H1 (cell line): ENCODE results near the gene SPTB. TPM values are rescaled to one million over a fixed set of nuclear protein-coding genes. Genes with fewer than 3 reads are reported as not detected.

ENCODE experiments used
- CTCF ChIA-PET: fragments of 300-600 bp; sonication (Branson Sonifier 250); formaldehyde crosslinking; loops from one replicate; lab custom pipeline; 2021; ENCODE audit not compliant: partially characterized antibody; lab: Charles Lee
- POLR2A ChIA-PET: fragments of 300-600 bp; sonication (Branson Sonifier 250); formaldehyde crosslinking; loops from one replicate; lab custom pipeline; 2021; ENCODE audit warnings: inconsistent platforms; ENCODE audit not compliant: partially characterized antibody; lab: Charles Lee
- DNase-seq, 2 experiments: peaks; one replicate each; pipeline versions ENCODE4 v3.0.0 to v3.0.0-alpha.2; 2010 to 2022; ENCODE audit warnings: low spot score in 2 of 2, low read depth in 1 of 2, mixed read lengths in 1 of 2
- FAIRE-seq: peaks from 2 replicates; lab custom pipeline; 2011; peaks lifted over from hg19 to GRCh38; lab: Jason Lieb, UNC
- H2AFZ ChIP-seq: 2 replicates; pipeline ENCODE4 v1.8.1; 2012; ENCODE audit warnings: low read length, inconsistent platforms
- H2AK5ac ChIP-seq: 2 replicates; pipeline ENCODE4 v1.6.1; 2013; ENCODE audit warnings: low read depth, low read length
- H2BK120ac ChIP-seq: replicated peaks from 2 replicates; pipeline ENCODE3; 2013; ENCODE audit warnings: low read depth, low read length, inconsistent platforms
- H2BK12ac ChIP-seq: 2 replicates; pipeline ENCODE4 v1.6.1; 2013; ENCODE audit warnings: low read depth, low read length
- H2BK15ac ChIP-seq: 2 replicates; pipeline ENCODE4 v1.6.1; 2013; ENCODE audit warnings: low read length
- H2BK20ac ChIP-seq: 2 replicates; pipeline ENCODE4 v1.6.1; 2013; ENCODE audit warnings: low read length
- H2BK5ac ChIP-seq: 2 replicates; pipeline ENCODE4 v1.6.1; 2013; ENCODE audit warnings: low read depth, low read length
- H3K14ac ChIP-seq: 2 replicates; pipeline ENCODE4 v1.6.1; 2013; ENCODE audit warnings: inconsistent platforms; ENCODE audit not compliant: insufficient read length
- H3K18ac ChIP-seq: 2 replicates; pipeline ENCODE4 v1.6.1; 2013; ENCODE audit warnings: low read length; ENCODE audit errors: extremely low read depth
- H3K23ac ChIP-seq: 2 replicates; pipeline ENCODE4 v1.6.1; 2013; ENCODE audit warnings: inconsistent platforms; ENCODE audit not compliant: insufficient read length
- H3K23me2 ChIP-seq: 2 replicates; pipeline ENCODE4 v1.6.1; 2013; ENCODE audit warnings: low read depth, low read length
- H3K27ac ChIP-seq: 2 replicates; pipeline ENCODE4 v1.6.1; 2011; ENCODE audit warnings: low read depth, low read length, inconsistent platforms
- H3K27me3 ChIP-seq, 4 experiments: replicated peaks in 1 of 4; 1 replicate in 1 of 4; 2 replicates in 3 of 4; pipeline versions ENCODE4 v1.6.1 to v1.8.1; 2011 to 2013; ENCODE audit warnings: low read length in 3 of 4, mild to moderate bottlenecking in 3 of 4, inconsistent platforms in 2 of 4, mixed read lengths in 2 of 4, moderate library complexity in 1 of 4; ENCODE audit not compliant: control insufficient read depth in 3 of 4, insufficient read depth in 3 of 4; ENCODE audit errors: extremely low read depth in 1 of 4
- H3K36me3 ChIP-seq, 4 experiments: 2 replicates each; pipeline versions ENCODE4 v1.6.1 to v1.8.1; 2011 to 2013; ENCODE audit warnings: mild to moderate bottlenecking in 4 of 4, low read length in 3 of 4, moderate library complexity in 2 of 4, control low read depth in 1 of 4, inconsistent platforms in 1 of 4; ENCODE audit not compliant: insufficient read depth in 4 of 4, control insufficient read depth in 2 of 4
- H3K4ac ChIP-seq: replicated peaks from 2 replicates; pipeline ENCODE3; 2013; ENCODE audit warnings: low read length, low read depth, mixed read lengths, inconsistent platforms; ENCODE audit not compliant: insufficient read length
- H3K4me1 ChIP-seq, 4 experiments: replicated peaks in 1 of 4; 1 replicate in 1 of 4; 2 replicates in 3 of 4; pipeline versions ENCODE4 v1.6.1 to v1.8.1; 2011 to 2013; ENCODE audit warnings: low read length in 3 of 4, inconsistent platforms in 2 of 4, mixed read lengths in 1 of 4; ENCODE audit not compliant: insufficient read depth in 4 of 4, control insufficient read depth in 3 of 4
- H3K4me2 ChIP-seq, 2 experiments: 2 replicates each; pipeline versions ENCODE4 v1.6.1 to v1.8.1; 2011 to 2013; ENCODE audit warnings: low read depth in 2 of 2, low read length in 2 of 2, control low read depth in 1 of 2, inconsistent platforms in 1 of 2, mild to moderate bottlenecking in 1 of 2; ENCODE audit not compliant: insufficient read depth in 1 of 2
- H3K4me3 ChIP-seq, 4 experiments: fragments of 200-600, 300-600 bp in 1 of 4; sonication (generic), shearing (Covaris generic), sonication (Bioruptor Twin) in 1 of 4; 2 replicates each; pipeline versions ENCODE4 v1.5.1 to v1.8.1; 2011 to 2016; ENCODE audit warnings: low read length in 4 of 4, low read depth in 3 of 4, control low read depth in 2 of 4, inconsistent platforms in 2 of 4, mild to moderate bottlenecking in 2 of 4, mixed read lengths in 1 of 4, moderate library complexity in 1 of 4; ENCODE audit not compliant: insufficient read depth in 2 of 4; ENCODE audit errors: extremely low read depth in 1 of 4
- H3K56ac ChIP-seq: replicated peaks from 2 replicates; pipeline ENCODE3; 2013; ENCODE audit warnings: low read depth, mild to moderate bottlenecking, mixed read lengths, low read length, inconsistent platforms; ENCODE audit not compliant: insufficient read length
- H3K79me1 ChIP-seq: 2 replicates; pipeline ENCODE4 v1.6.1; 2013; ENCODE audit warnings: low read depth, low read length, control low read depth
- H3K79me2 ChIP-seq, 2 experiments: 2 replicates each; pipeline versions ENCODE4 v1.6.1 to v1.8.1; 2012 to 2013; ENCODE audit warnings: low read length in 2 of 2, mild to moderate bottlenecking in 2 of 2, inconsistent platforms in 1 of 2; ENCODE audit not compliant: insufficient read depth in 2 of 2, control insufficient read depth in 1 of 2
- H3K9ac ChIP-seq, 4 experiments: replicated peaks in 1 of 4; 1 replicate in 1 of 4; 2 replicates in 3 of 4; pipeline versions ENCODE4 v1.6.1 to v1.8.1; 2011 to 2013; ENCODE audit warnings: low read depth in 3 of 4, low read length in 3 of 4, control low read depth in 2 of 4, mild to moderate bottlenecking in 2 of 4, moderate library complexity in 2 of 4, inconsistent platforms in 1 of 4; ENCODE audit errors: extremely low read depth in 1 of 4
- H3K9me3 ChIP-seq, 2 experiments: 2 replicates each; pipeline versions ENCODE4 v1.6.1 to v1.8.1; 2012 to 2013; ENCODE audit warnings: mild to moderate bottlenecking in 2 of 2, moderate library complexity in 2 of 2, control low read depth in 1 of 2, inconsistent platforms in 1 of 2, low read depth in 1 of 2, low read length in 1 of 2, mixed read lengths in 1 of 2; ENCODE audit not compliant: insufficient read depth in 2 of 2
- H4K20me1 ChIP-seq, 2 experiments: replicated peaks in 1 of 2; 2 replicates each; pipeline versions ENCODE3 to v1.8.1; 2011 to 2013; ENCODE audit warnings: inconsistent platforms in 2 of 2, low read length in 2 of 2, mild to moderate bottlenecking in 1 of 2; ENCODE audit not compliant: insufficient read depth in 2 of 2, control insufficient read depth in 1 of 2
- H4K5ac ChIP-seq: 2 replicates; pipeline ENCODE4 v1.6.1; 2013; ENCODE audit warnings: low read length, low read depth, mixed read lengths, inconsistent platforms; ENCODE audit not compliant: insufficient read length
- H4K8ac ChIP-seq: 2 replicates; pipeline ENCODE4 v1.8.0; 2013; ENCODE audit warnings: mild to moderate bottlenecking, moderate library complexity, low read length, inconsistent platforms; ENCODE audit not compliant: insufficient read depth; ENCODE audit errors: extremely low read depth
- H4K91ac ChIP-seq: replicated peaks from 2 replicates; pipeline ENCODE3; 2013; ENCODE audit warnings: low read length, mixed read lengths, inconsistent platforms; ENCODE audit not compliant: insufficient read length
- BRCA1 ChIP-seq: IDR thresholded peaks from 2 replicates; pipeline ENCODE4 v1.6.1; 2012; ENCODE audit warnings: low read depth, low read length, improper control_type of control experiment
- CBX5 ChIP-seq: fragments of 300-800, 300-1000 bp; sonication (generic); IDR thresholded peaks from 2 replicates; pipeline ENCODE4 v1.7.1; 2016; ENCODE audit warnings: antibody characterized with exemption, low read length, low read depth
- CREB1 ChIP-seq: IDR thresholded peaks from 2 replicates; pipeline ENCODE4 v1.6.1; 2012; ENCODE audit warnings: inconsistent platforms
- CTBP2 ChIP-seq: IDR thresholded peaks from 2 replicates; pipeline ENCODE4 v1.7.0; 2011; ENCODE audit warnings: borderline replicate concordance, mild to moderate bottlenecking, moderate library complexity, mixed read lengths, low read length; ENCODE audit not compliant: insufficient read depth, insufficient read length
- EP300 ChIP-seq, 2 experiments: IDR thresholded peaks; 1 replicate in 1 of 2; 2 replicates in 1 of 2; pipeline ENCODE4 v1.6.1; 2011 to 2012; ENCODE audit warnings: low read depth in 2 of 2, low read length in 2 of 2, mild to moderate bottlenecking in 2 of 2, borderline replicate concordance in 1 of 2, inconsistent platforms in 1 of 2, moderate library complexity in 1 of 2
- EZH2 ChIP-seq: fragments of 200-600 bp; sonication (generic); IDR thresholded peaks from 2 replicates; pipeline ENCODE4 v1.7.1; 2012; ENCODE audit warnings: low read depth, mild to moderate bottlenecking, moderate library complexity, low read length, inconsistent platforms; ENCODE audit not compliant: severe bottlenecking
- GABPA ChIP-seq: IDR thresholded peaks from 2 replicates; pipeline ENCODE4 v1.6.1; 2011; ENCODE audit warnings: mild to moderate bottlenecking, low read length, moderate library complexity, borderline replicate concordance; ENCODE audit not compliant: insufficient read depth
- KDM1A ChIP-seq: fragments of 200-600, 300-600 bp; sonication (generic); IDR thresholded peaks from 2 replicates; pipeline ENCODE4 v1.7.1; 2016; ENCODE audit warnings: mild to moderate bottlenecking, low read length, borderline replicate concordance
- KDM4A ChIP-seq: IDR thresholded peaks from one replicate; pipeline ENCODE4 v1.7.1; 2012; ENCODE audit warnings: low read depth, mild to moderate bottlenecking, moderate library complexity, low read length, inconsistent platforms; ENCODE audit not compliant: severe bottlenecking
- NRF1 ChIP-seq: IDR thresholded peaks from 2 replicates; pipeline ENCODE4 v1.6.1; 2011; ENCODE audit warnings: mild to moderate bottlenecking, low read depth, low read length, improper control_type of control experiment
- POLR2AphosphoS5 ChIP-seq: IDR thresholded peaks from 2 replicates; pipeline ENCODE4 v1.6.1; 2011; ENCODE audit warnings: low read depth, low read length
- SIRT6 ChIP-seq: IDR thresholded peaks from one replicate; pipeline ENCODE4 v1.7.1; 2012; ENCODE audit warnings: low read length, inconsistent platforms
- SP1 ChIP-seq: IDR thresholded peaks from 2 replicates; pipeline ENCODE4 v1.6.1; 2011; ENCODE audit warnings: low read depth, low read length
- ZNF274 ChIP-seq: IDR thresholded peaks from 2 replicates; pipeline ENCODE4 v1.7.0; 2012; ENCODE audit warnings: low read length, borderline replicate concordance; ENCODE audit errors: extremely low read depth
- WGBS, 2 experiments: shearing (Covaris generic) in 1 of 2; methylation state at CpG; one replicate each; pipeline versions ENCODE4 v1.1.6 to v1.1.7; 2013 to 2015; ENCODE audit warnings: low lambda C conversion rate in 2 of 2, mixed read lengths in 2 of 2, inconsistent platforms in 1 of 2, low coverage in 1 of 2, missing lambda C conversion rate in 1 of 2; ENCODE audit not compliant: insufficient replicate concordance in 2 of 2, insufficient coverage in 1 of 2, insufficient read length in 1 of 2; ENCODE audit errors: extremely low coverage in 1 of 2, missing lambda C conversion rate in 1 of 2; 5-methylcytosine and 5-hydroxymethylcytosine counted together
- polyA plus RNA-seq, 7 experiments: library from polyadenylated mRNA; depleted of rRNA in 3 of 7; stranded (reverse) in 5 of 7; unstranded in 2 of 7; fragments of >200 nt in 5 of 7; fragments of 200-250 nt in 2 of 7; gene quantifications; 1 replicate in 5 of 7; 2 replicates in 1 of 7; 4 replicates in 1 of 7; pipeline versions ENCODE4 v1.2.1 to v1.2.3, GENCODE V29; 2011 to 2013; ENCODE audit warnings: missing spikeins in 2 of 7, mixed read lengths in 2 of 7
- total RNA-seq: library from RNA; stranded (reverse); fragmentation: NEBNext Ultra II Directional; extraction: Animal tissue kit (Norgen Biotek cat#: 25700); gene quantifications from 2 replicates; pipeline ENCODE4 v1.2.1, GENCODE V29; 2021

Gene SPTB
- total and polyA plus RNA-seq, 2 of the 8 experiments (the other 6 are each of a cell fraction or from before 2014, with no cell fraction given) = 0.30 to 2.4 TPM

DNA sequence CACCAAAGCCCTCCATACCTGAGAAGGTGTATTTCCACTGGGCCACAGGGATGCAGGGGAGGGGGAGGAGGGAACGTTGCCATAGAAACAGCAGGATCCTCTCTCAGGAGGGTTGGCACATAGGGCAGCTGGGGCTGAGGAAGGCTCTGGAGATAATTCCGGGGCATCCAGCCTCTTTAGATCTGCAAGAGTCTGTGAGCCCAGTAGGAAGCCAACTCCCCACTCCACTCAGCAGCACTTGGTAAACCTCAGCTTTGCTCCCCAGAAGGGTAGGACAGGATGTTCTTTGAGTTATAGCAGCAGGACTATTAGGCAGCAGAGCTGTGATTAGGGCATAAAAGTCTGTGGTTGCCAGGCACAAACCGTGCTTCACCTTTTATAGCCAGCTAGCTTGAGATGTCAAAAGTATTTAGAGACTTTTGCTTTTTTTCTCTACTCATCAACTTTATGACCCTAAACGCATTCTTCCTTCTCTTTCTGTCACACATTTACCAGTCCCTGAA lies 183.3 kb downstream of the SPTB start:
- Histone ChIP-seq H3K9ac (no peak overlapping the region), H3K4me2 (no peak overlapping the region), H3K56ac (no peak overlapping the region), H3K14ac (no peak overlapping the region), H2AK5ac (no peak overlapping the region), H2AFZ (no peak overlapping the region), H3K23me2 (no peaks in the 10 kb centered on the region), H2BK15ac (no peak overlapping the region), H3K36me3 (no peaks in the 10 kb centered on the region), H3K4me1 (peaks cover 5 to 26% (median 16%) of the 10 kb centered on the region in 4 experiments; a peak in 6 of 7 replicates), H3K9me3 (no peaks in the 10 kb centered on the region), H4K91ac (no peak overlapping the region), H4K5ac (no peak overlapping the region), H3K27me3 (no peaks in the 10 kb centered on the region), H2BK20ac (no peak overlapping the region), H3K18ac (no peak overlapping the region), H2BK120ac (no peak overlapping the region), H4K20me1 (no peaks in the 10 kb centered on the region), H3K79me2 (no peaks in the 10 kb centered on the region), H4K8ac (no peak overlapping the region), H3K4ac (no peak overlapping the region), H3K27ac (no peak overlapping the region), H3K4me3 (no peak overlapping the region), H3K23ac (no peak overlapping the region), H2BK12ac (no peak overlapping the region), H3K79me1 (no peaks in the 10 kb centered on the region), H2BK5ac (no peak overlapping the region)
- POLR2A ChIA-PET = no interaction called here
- DNase-seq (no peak), FAIRE-seq (no peak)
- 83% methylated on average over 4 of the region's 4 CpGs; no CpG with 5 or more reads in 1 of the 2 experiments for WGBS, 2 experiments
- CTCF ChIA-PET = interaction anchor here (1.0 to 4.7 kb wide), 11 partner anchors 9 to 104 kb away, joined by 3 to 24 read pairs (median 5); partner anchors contain the start of gene PLEKHG3
- no peak for TF ChIP-seq NRF1
- TF ChIP-seq ZNF274 = no peak
- no peak for TF ChIP-seq SIRT6
- TF ChIP-seq CBX5 = no peak
- TF ChIP-seq CREB1 = no peak
- no peak for TF ChIP-seq BRCA1
- no peak for TF ChIP-seq KDM4A
- TF ChIP-seq GABPA = no peak
- TF ChIP-seq EZH2 = no peak
- TF ChIP-seq SP1 = no peak
- no peak for TF ChIP-seq KDM1A
- no peak for TF ChIP-seq EP300 (IDR thresholded peaks at IDR 0.05; ENCODE audit: borderline replicate concordance in 1 of 2, low read depth in 2 of 2, low read length in 2 of 2)
- no peak for TF ChIP-seq POLR2AphosphoS5
- TF ChIP-seq CTBP2 = no peak
